K562 (cell line): ENCODE measurements around the gene DSE. TPM values are rescaled to one million over a fixed set of nuclear protein-coding genes. Genes with fewer than 3 reads are reported as not detected.

Experiments used
- ATAC-seq: fragments of 200-7000 bp; cut with Tn5 transposase; 3 replicates; pipeline ENCODE4 v1.9.1; 2020; ENCODE audit warnings: moderate library complexity
- BruUV-seq: library from RNA; stranded (reverse); fragments of 400-500 nt; replicated peaks from 2 replicates; lab custom pipeline; 2021; lab: Mats Ljungman, UMichigan
- CTCF ChIA-PET: fragments of 300-600 bp; formaldehyde crosslinking; extraction: SDS; loops from one replicate; lab custom pipeline; 2021; ENCODE audit warnings: low intra/inter-chr PET ratio; lab: Yijun Ruan, JAX
- POLR2A ChIA-PET: fragments of 300-600, 350-650 bp; sonication (Branson Sonifier 250); formaldehyde crosslinking; extraction: SDS; loops from one replicate; lab custom pipeline; 2021; ENCODE audit warnings: antibody characterized with exemption, inconsistent platforms; lab: Yijun Ruan, JAX
- DNase-seq, 4 experiments: peaks; one replicate each; pipeline versions ENCODE4 v3.0.0 to v3.0.0-alpha.2; 2011 to 2018; ENCODE audit warnings: low spot score in 3 of 4, mixed read lengths in 3 of 4; ENCODE audit errors: extremely low read depth in 1 of 4
- FAIRE-seq: peaks from 2 replicates; lab custom pipeline; 2011; peaks lifted over from hg19 to GRCh38; lab: Jason Lieb, UNC
- H2AFZ ChIP-seq: 2 replicates; pipeline ENCODE4 v1.6.0; 2011; ENCODE audit warnings: low read depth, low read length, control low read depth, inconsistent platforms
- H3K27ac ChIP-seq: fragments of 200-600 bp; 3 replicates; pipeline ENCODE4 v1.8.0; 2011; ENCODE audit warnings: low read depth, mild to moderate bottlenecking, control low read depth, inconsistent platforms, low read length, moderate library complexity, mixed read lengths; ENCODE audit errors: extremely low read depth
- H3K27me3 ChIP-seq, 2 experiments: fragments of 300-600 bp in 1 of 2; 2 replicates in 1 of 2; 3 replicates in 1 of 2; pipeline versions ENCODE4 v1.6.0 to v1.8.0; 2011; ENCODE audit warnings: inconsistent platforms in 2 of 2, low read length in 2 of 2, mild to moderate bottlenecking in 1 of 2, mixed read lengths in 1 of 2, moderate library complexity in 1 of 2; ENCODE audit not compliant: control insufficient read depth in 2 of 2, insufficient read depth in 2 of 2
- H3K36me3 ChIP-seq: fragments of 300-600 bp; 3 replicates; pipeline ENCODE4 v1.8.0; 2011; ENCODE audit warnings: mild to moderate bottlenecking, low read length, inconsistent platforms; ENCODE audit not compliant: control insufficient read depth, insufficient read depth
- H3K4me1 ChIP-seq, 2 experiments: fragments of 200-600 bp in 1 of 2; replicated peaks in 1 of 2; 2 replicates in 1 of 2; 3 replicates in 1 of 2; pipeline versions ENCODE4 v1.5.1 to v1.8.0; 2011; ENCODE audit warnings: inconsistent platforms in 2 of 2, low read length in 2 of 2, mild to moderate bottlenecking in 1 of 2, mixed read lengths in 1 of 2, moderate library complexity in 1 of 2; ENCODE audit not compliant: control insufficient read depth in 2 of 2, insufficient read depth in 2 of 2
- H3K4me2 ChIP-seq: 2 replicates; pipeline ENCODE4 v1.6.1; 2011; ENCODE audit warnings: low read length, control low read depth, inconsistent platforms, mixed read lengths; ENCODE audit not compliant: insufficient read depth
- H3K4me3 ChIP-seq: fragments of 200-600 bp; sonication (generic), shearing (Covaris generic); 2 replicates; pipeline ENCODE4 v1.5.1; 2016; ENCODE audit warnings: control low read depth, inconsistent platforms
- H3K79me2 ChIP-seq: fragments of 200-600 bp; 3 replicates; pipeline ENCODE4 v1.8.0; 2011; ENCODE audit warnings: low read length, inconsistent platforms; ENCODE audit not compliant: control insufficient read depth, insufficient read depth
- H3K9ac ChIP-seq, 2 experiments: 2 replicates each; pipeline versions ENCODE4 v1.6.0 to v1.6.1; 2011; ENCODE audit warnings: low read depth in 2 of 2, low read length in 2 of 2, control low read depth in 1 of 2, inconsistent platforms in 1 of 2, mild to moderate bottlenecking in 1 of 2, mixed read lengths in 1 of 2; ENCODE audit not compliant: insufficient read depth in 1 of 2
- H3K9me1 ChIP-seq: one replicate; pipeline ENCODE4 v1.6.0; 2011; ENCODE audit warnings: inconsistent platforms, mild to moderate bottlenecking, low read length, moderate library complexity; ENCODE audit not compliant: control insufficient read depth, insufficient read depth
- H3K9me3 ChIP-seq: replicated peaks from 2 replicates; pipeline ENCODE4 v1.5.1; 2011; ENCODE audit warnings: low read depth, low read length, inconsistent platforms; ENCODE audit not compliant: control insufficient read depth, insufficient read depth
- H4K20me1 ChIP-seq: replicated peaks from 2 replicates; pipeline ENCODE4 v1.6.1; 2011; ENCODE audit warnings: low read length, inconsistent platforms, mixed read lengths; ENCODE audit not compliant: control insufficient read depth, insufficient read depth
- CCNT2 ChIP-seq: IDR thresholded peaks from 2 replicates; pipeline ENCODE4 v1.6.1; 2011; ENCODE audit warnings: borderline replicate concordance, low read depth, mild to moderate bottlenecking, moderate library complexity, mixed read lengths, low read length; ENCODE audit not compliant: insufficient read length; ENCODE audit errors: extremely low read depth
- CREB1 ChIP-seq, 2 experiments: sonication (generic) in 1 of 2; formaldehyde crosslinking in 1 of 2; IDR thresholded peaks; 2 replicates each; pipeline versions ENCODE4 v1.6.1 to v1.8.0; 2012 to 2022; ENCODE audit warnings: inconsistent platforms in 1 of 2, mild to moderate bottlenecking in 1 of 2, missing genetic modification reagents in 1 of 2, moderate library complexity in 1 of 2
- IRF2 ChIP-seq: sonication (generic); formaldehyde crosslinking; IDR thresholded peaks from 2 replicates; pipeline ENCODE4 v1.8.1; 2022; ENCODE audit warnings: mild to moderate bottlenecking, missing genetic modification reagents
- L3MBTL2 ChIP-seq: fragments of 450-650 bp; IDR thresholded peaks from 2 replicates; pipeline ENCODE4 v1.6.1; 2016; ENCODE audit warnings: mild to moderate bottlenecking, moderate library complexity
- MAX ChIP-seq: sonication (generic); formaldehyde crosslinking; IDR thresholded peaks from 2 replicates; pipeline ENCODE4 v1.9.0; 2022; ENCODE audit warnings: mild to moderate bottlenecking, missing genetic modification reagents
- MEF2D ChIP-seq: conservative IDR thresholded peaks from 2 replicates; pipeline ENCODE4 v1.6.1; 2016; ENCODE audit warnings: low read depth, missing genetic modification characterization, missing compliant biosample characterization
- NBN ChIP-seq: fragments of 450-650 bp; IDR thresholded peaks from 2 replicates; pipeline ENCODE4 v1.6.1; 2016; ENCODE audit warnings: low read depth, mild to moderate bottlenecking
- SFPQ ChIP-seq: fragments of 200-400 bp; formaldehyde crosslinking; IDR thresholded peaks from 2 replicates; pipeline ENCODE4 v1.6.1; 2017; ENCODE audit warnings: mild to moderate bottlenecking, low read depth, low read length, moderate library complexity
- SMARCE1 ChIP-seq: fragments of 450-650 bp; IDR thresholded peaks from 2 replicates; pipeline ENCODE4 v1.7.1; 2016; ENCODE audit warnings: mild to moderate bottlenecking
- ZBTB17 ChIP-seq: fragments of 450-650 bp; formaldehyde crosslinking; IDR thresholded peaks from 2 replicates; pipeline ENCODE4 v1.4.0; 2020; ENCODE audit warnings: mild to moderate bottlenecking
- ZBTB7A ChIP-seq: IDR thresholded peaks from 2 replicates; pipeline ENCODE4 v1.6.1; 2011; ENCODE audit warnings: low read depth, mild to moderate bottlenecking, low read length, moderate library complexity, borderline replicate concordance; ENCODE audit not compliant: control insufficient read depth
- ZNF174 ChIP-seq: fragments of 250-450 bp; sonication (Bioruptor Pico); IDR thresholded peaks from 2 replicates; pipeline ENCODE4 v1.4.0; 2020; ENCODE audit warnings: mild to moderate bottlenecking
- ZNF3 ChIP-seq: fragments of 250-450 bp; sonication (Bioruptor Pico); IDR thresholded peaks from 2 replicates; pipeline ENCODE4 v1.5.0; 2021; ENCODE audit warnings: mild to moderate bottlenecking, moderate library complexity
- ZNF384 ChIP-seq: IDR thresholded peaks from 2 replicates; pipeline ENCODE4 v1.6.1; 2012; ENCODE audit warnings: low read depth, low read length, improper control_type of control experiment
- WGBS: fragments of 100-300 bp; shearing (Covaris generic); methylation state at CpG from one replicate; pipeline ENCODE4 v1.1.6; 2016; ENCODE audit warnings: low coverage, mixed read lengths; ENCODE audit not compliant: insufficient coverage; ENCODE audit errors: missing lambda C conversion rate; 5-methylcytosine and 5-hydroxymethylcytosine counted together
- in situ Hi-C: fragments of 300-500 bp; cut with MboI; formaldehyde crosslinking; loops from 4 replicates; pipeline ENCODE4 v1.15.0; 2018; ENCODE audit warnings: inconsistent platforms, mixed read lengths
- intact Hi-C: fragments of 100-400 bp; cut with micrococcal nuclease; formaldehyde crosslinking; loops from 2 replicates; pipeline ENCODE4 v1.14.2; 2022
- polyA plus RNA-seq, 8 experiments: library from polyadenylated mRNA; depleted of rRNA in 4 of 8; stranded (reverse) in 5 of 8; unstranded in 3 of 8; fragments of >200 nt; fragmentation: Nextera tagmentation in 2 of 8; fragmentation: Illumina TruSeq in 1 of 8; extraction: Ambion mirVana in 2 of 8; extraction: Trizol in 1 of 8; gene quantifications; 2 replicates each; pipeline versions ENCODE4 v1.2.1 to v1.2.3, GENCODE V29; 2011 to 2014; ENCODE audit warnings: inconsistent platforms in 1 of 8, missing spikeins in 1 of 8
- total RNA-seq, 7 experiments: library from RNA; depleted of rRNA in 6 of 7; stranded (reverse); fragments of >200 nt in 6 of 7; fragmentation: Illumina TruSeq in 2 of 7; extraction: Trizol in 2 of 7; gene quantifications; 2 replicates each; pipeline versions ENCODE4 v1.2.1 to v1.2.3, GENCODE V29; 2011 to 2021; ENCODE audit warnings: low replicate concordance in 1 of 7

Gene DSE
- total and polyA plus RNA-seq, 9 of the 15 experiments (the other 6 are each of a cell fraction or from before 2014, with no cell fraction given) = 0.49 to 1.7 (median 0.79) TPM

- Histone ChIP-seq H3K36me3 (no peaks in the 10 kb centered on the region), H3K4me1 (peaks cover 0 to 8% of the 10 kb centered on the region in 2 experiments; a peak in 1 of 5 replicates), H3K9ac (no peak overlapping the region), H3K27me3 (peaks cover 0 to 6% of the 10 kb centered on the region in 2 experiments; a peak in 1 of 5 replicates), H3K4me2 (no peak overlapping the region), H3K4me3 (no peak overlapping the region), H3K27ac (no peak overlapping the region), H3K9me3 (no peaks in the 10 kb centered on the region), H2AFZ (no peak overlapping the region), H3K9me1 (no peaks in the 10 kb centered on the region), H3K79me2 (no peaks in the 10 kb centered on the region), H4K20me1 (no peaks in the 10 kb centered on the region)
- CTCF ChIA-PET = no interaction called here
- ATAC-seq = no peak; the same call in 2 of the 3 replicates
- TF ChIP-seq NBN (no peak), CCNT2 (no peak), ZBTB17 (CRISPR knock-in tag) (no peak), ZNF3 (CRISPR knock-in tag) (no peak), MAX (CRISPR knock-in tag) (no peak)
- WGBS = 11% methylated on average over 9 of the region's 9 CpGs
- in situ Hi-C loops (no loop called here), intact Hi-C loops (no loop called here)
- BruUV-seq = no TSS peak
- no peak for FAIRE-seq
- POLR2A ChIA-PET = no interaction called here
- no peak for DNase-seq
Observed at GRCh38 chr6:116458264-116458663, 87.5 kb downstream of the DSE start.

- Histone ChIP-seq H3K9me1 (no peaks in the 10 kb centered on the region), H3K27me3 (peaks cover 0 to 6% of the 10 kb centered on the region in 2 experiments; a peak in 1 of 5 replicates), H3K4me2 (no peak overlapping the region), H3K4me1 (peaks cover 0 to 8% of the 10 kb centered on the region in 2 experiments; a peak in 1 of 5 replicates), H2AFZ (no peak overlapping the region), H3K9me3 (no peaks in the 10 kb centered on the region), H3K4me3 (no peak overlapping the region), H3K9ac (no peak overlapping the region), H3K79me2 (no peaks in the 10 kb centered on the region), H4K20me1 (no peaks in the 10 kb centered on the region), H3K36me3 (no peaks in the 10 kb centered on the region), H3K27ac (no peak overlapping the region)
- POLR2A ChIA-PET = no interaction called here
- intact Hi-C loops (no loop called here), in situ Hi-C loops (no loop called here)
- DNase-seq = no peak
- no peak for ATAC-seq
- CTCF ChIA-PET = no interaction called here
- BruUV-seq = no TSS peak
- FAIRE-seq = no peak
- 0% methylated on average over 4 of the region's 4 CpGs for WGBS
- TF ChIP-seq SFPQ (no peak), IRF2 (no peak), CREB1 (IDR thresholded peaks at IDR 0.05) (no peak), CREB1 (CRISPR knock-in tag; IDR thresholded peaks at IDR 0.05) (no peak), SMARCE1 (no peak), ZBTB7A (no peak), ZNF384 (no peak), L3MBTL2 (no peak), MEF2D (tag) (no peak), ZNF174 (CRISPR knock-in tag) (no peak)
Observed at GRCh38 chr6:116459927-116460326, 89.2 kb downstream of the DSE start.
